Measurements from ENCODE around the gene PTPRD.

Gene PTPRD

GRCh38 chr9:9949978-9950377 is 662.8 kb downstream of the PTPRD start:
- DNase-seq: peak; percentile 80

GRCh38 chr9:9949368-9949767 is 663.4 kb downstream of the PTPRD start:
- no peak for DNase-seq

- peak; percentile 1 for DNase-seq
Measured at GRCh38 chr9:9945966-9946365, 666.8 kb downstream of the PTPRD start.

GRCh38 chr9:9942764-9943424 is 669.9 kb downstream of the PTPRD start:
- peak; percentile 60 for DNase-seq

GRCh38 chr9:9938432-9938831 is 674.4 kb downstream of the PTPRD start:
- DNase-seq: no peak

GRCh38 chr9:9931464-9931863 is 681.3 kb downstream of the PTPRD start:
- DNase-seq: peak; percentile 9

- DNase-seq: no peak
Measured at GRCh38 chr9:9924376-9924775, 688.4 kb downstream of the PTPRD start.

- DNase-seq: no peak
Measured at GRCh38 chr9:9921805-9922204, 691.0 kb downstream of the PTPRD start.

GRCh38 chr9:9920425-9921060 is 692.3 kb downstream of the PTPRD start:
- no peak for DNase-seq

GRCh38 chr9:9919174-9919775 is 693.5 kb downstream of the PTPRD start:
- no peak for DNase-seq

- DNase-seq: no peak
Measured at GRCh38 chr9:9917400-9917799, 695.4 kb downstream of the PTPRD start.

GRCh38 chr9:9914174-9914573 is 698.6 kb downstream of the PTPRD start:
- no peak for DNase-seq

- DNase-seq: no peak
Measured at GRCh38 chr9:9913276-9913832, 699.4 kb downstream of the PTPRD start.

GRCh38 chr9:9912459-9912858 is 700.3 kb downstream of the PTPRD start:
- peak; percentile 5 for DNase-seq

GRCh38 chr9:9905736-9906135 is 707.1 kb downstream of the PTPRD start:
- DNase-seq: no peak

- no peak for DNase-seq
Measured at GRCh38 chr9:9904041-9904440, 708.8 kb downstream of the PTPRD start.

- DNase-seq: no peak
Measured at GRCh38 chr9:9901624-9902023, 711.2 kb downstream of the PTPRD start.

- no peak for DNase-seq
Measured at GRCh38 chr9:9893837-9894236, 719.0 kb downstream of the PTPRD start.

GRCh38 chr9:9892217-9892616 is 720.6 kb downstream of the PTPRD start:
- no peak for DNase-seq

GRCh38 chr9:9881692-9882091 is 731.1 kb downstream of the PTPRD start:
- DNase-seq: peak; percentile 8

GRCh38 chr9:9874270-9874669 is 738.5 kb downstream of the PTPRD start:
- DNase-seq: no peak

- DNase-seq: no peak
Measured at GRCh38 chr9:9862235-9862810, 750.5 kb downstream of the PTPRD start.

- no peak for DNase-seq
Measured at GRCh38 chr9:9855177-9856078, 757.4 kb downstream of the PTPRD start.

All from NCI-H2171 treated with DMSO at 0.1 percent for 48 hours (cell line).